Measurements from ENCODE around the gene BRCC3.

DNA sequence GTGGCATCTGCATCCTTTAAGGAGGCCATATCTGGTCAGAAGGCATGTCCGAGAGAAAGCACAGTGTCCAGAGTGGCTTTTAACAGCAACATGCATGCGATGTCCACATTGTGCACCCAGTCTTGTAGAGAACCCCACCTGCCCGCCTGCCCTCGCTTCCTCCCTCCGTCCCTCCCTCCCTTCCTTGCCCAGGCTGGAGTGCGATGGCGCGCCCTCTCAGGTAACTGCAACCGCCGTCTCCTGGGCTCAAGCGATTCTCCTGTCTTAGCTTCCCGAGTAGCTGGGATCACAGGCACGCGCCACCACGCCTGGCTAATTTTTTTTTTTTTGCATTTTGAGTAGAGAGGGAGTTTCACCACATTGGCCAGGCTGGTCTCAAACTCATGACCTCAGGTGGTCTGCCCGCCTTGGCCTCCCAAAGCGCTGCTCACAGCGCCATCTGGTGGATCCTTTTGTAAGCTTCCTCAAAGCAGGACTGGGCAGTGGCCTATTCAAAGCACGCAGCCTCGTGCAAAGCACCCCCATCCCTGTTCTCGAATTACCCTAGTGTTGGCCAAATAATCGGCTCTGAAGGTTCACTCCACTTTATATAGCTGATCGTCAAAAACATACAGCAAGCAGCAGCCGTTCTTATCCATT lies 15.0 kb downstream of the BRCC3 start:
- TF ChIP-seq HCFC1 (IDR thresholded peaks at IDR 0.05; ENCODE audit: low read length) (no peak), CHD2 (IDR thresholded peaks at IDR 0.05; ENCODE audit: borderline replicate concordance, low read depth, low read length) (no peak), MXI1 (IDR thresholded peaks at IDR 0.05; ENCODE audit: low read depth, low read length) (no peak)
- TF ChIP-seq, protein P1, sequence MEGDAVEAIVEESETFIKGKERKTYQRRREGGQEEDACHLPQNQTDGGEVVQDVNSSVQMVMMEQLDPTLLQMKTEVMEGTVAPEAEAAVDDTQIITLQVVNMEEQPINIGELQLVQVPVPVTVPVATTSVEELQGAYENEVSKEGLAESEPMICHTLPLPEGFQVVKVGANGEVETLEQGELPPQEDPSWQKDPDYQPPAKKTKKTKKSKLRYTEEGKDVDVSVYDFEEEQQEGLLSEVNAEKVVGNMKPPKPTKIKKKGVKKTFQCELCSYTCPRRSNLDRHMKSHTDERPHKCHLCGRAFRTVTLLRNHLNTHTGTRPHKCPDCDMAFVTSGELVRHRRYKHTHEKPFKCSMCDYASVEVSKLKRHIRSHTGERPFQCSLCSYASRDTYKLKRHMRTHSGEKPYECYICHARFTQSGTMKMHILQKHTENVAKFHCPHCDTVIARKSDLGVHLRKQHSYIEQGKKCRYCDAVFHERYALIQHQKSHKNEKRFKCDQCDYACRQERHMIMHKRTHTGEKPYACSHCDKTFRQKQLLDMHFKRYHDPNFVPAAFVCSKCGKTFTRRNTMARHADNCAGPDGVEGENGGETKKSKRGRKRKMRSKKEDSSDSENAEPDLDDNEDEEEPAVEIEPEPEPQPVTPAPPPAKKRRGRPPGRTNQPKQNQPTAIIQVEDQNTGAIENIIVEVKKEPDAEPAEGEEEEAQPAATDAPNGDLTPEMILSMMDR (IDR thresholded peaks at IDR 0.05 in 2 of 3, conservative IDR thresholded peaks at IDR 0.05 in 1 of 3; ENCODE audit: control insufficient read depth in 2 of 3, extremely low read depth in 1 of 3, insufficient read depth in 1 of 3, low read depth in 3 of 3, low read length in 3 of 3), result peak; percentile 37 to 56 (median 44); a peak in 4 of 6 replicates
